Heart right ventricle (tissue), 16 donors: ENCODE data around the gene METTL21C. TPM values are rescaled to one million over a fixed set of nuclear protein-coding genes. Genes with fewer than 3 reads are reported as not detected.

Experiments used
- ATAC-seq, 8 donors: fragments of 200-7000 bp; cut with Tn5 transposase; one replicate each; pipeline ENCODE4 v1.9.1; 2020; ENCODE audit warnings: mild to moderate bottlenecking in 8 of 8, moderate library complexity in 8 of 8, moderate number of reproducible peaks in 1 of 8
- DNase-seq, 2 donors: peaks; one replicate each; pipeline ENCODE4 v3.0.0-alpha.2; 2020
- H3K27ac ChIP-seq, 10 donors: fragments of 200-600 bp; sonication (generic) in 2 of 10; one replicate each; pipeline versions ENCODE4 v1.5.0 to v1.8.0; 2020 to 2022; ENCODE audit warnings: mild to moderate bottlenecking in 3 of 10
- H3K27me3 ChIP-seq, 7 donors: fragments of 200-600 bp; one replicate each; pipeline ENCODE4 v1.8.0; 2021 to 2022; ENCODE audit warnings: mild to moderate bottlenecking in 2 of 7
- H3K36me3 ChIP-seq, 9 donors: fragments of 200-600 bp; sonication (generic) in 1 of 9; one replicate each; pipeline versions ENCODE4 v1.5.0 to v1.8.0; 2020 to 2022; ENCODE audit warnings: mild to moderate bottlenecking in 2 of 9
- H3K4me1 ChIP-seq, 9 donors: fragments of 200-600 bp; sonication (generic) in 1 of 9; one replicate each; pipeline versions ENCODE4 v1.5.0 to v1.8.0; 2020 to 2022; ENCODE audit warnings: mild to moderate bottlenecking in 4 of 9
- H3K4me3 ChIP-seq, 10 donors: fragments of 200-600 bp; sonication (generic) in 2 of 10; one replicate each; pipeline versions ENCODE4 v1.5.0 to v1.8.0; 2020 to 2022; ENCODE audit warnings: mild to moderate bottlenecking in 7 of 10, moderate library complexity in 2 of 10
- H3K9me3 ChIP-seq, 11 donors: fragments of 200-600 bp in 10 of 11; sonication (generic) in 2 of 11; one replicate each; pipeline versions ENCODE4 v1.5.0 to v1.8.0; 2013 to 2022; ENCODE audit warnings: mild to moderate bottlenecking in 2 of 11, control low read depth in 1 of 11, moderate library complexity in 1 of 11
- WGBS, 2 donors: extraction: QIAGEN DNeasy Blood & Tissue Kit; methylation state at CpG; one replicate each; pipeline ENCODE4 v1.1.7; 2013; ENCODE audit warnings: inconsistent platforms in 1 of 2; 5-methylcytosine and 5-hydroxymethylcytosine counted together
- intact Hi-C, 10 donors: fragments of 100-400 bp; cut with DNase I; formaldehyde crosslinking; loops; one replicate each; pipeline versions ENCODE4 v1.11.1 to v1.14.2; 2022
- polyA plus RNA-seq, 2 donors: library from polyadenylated mRNA; stranded (reverse); fragments of 200-250 nt; gene quantifications; one replicate each; pipeline ENCODE4 v1.2.3, GENCODE V29; 2013
- total RNA-seq, 10 donors: library from RNA; stranded (reverse); fragmentation: NEBNext Ultra II Directional in 3 of 10; extraction: Animal tissue kit (Norgen Biotek cat#: 25700) in 3 of 10; gene quantifications; one replicate each; pipeline versions ENCODE4 v1.2.1 to v1.2.4, GENCODE V29; 2021 to 2023
- TF ChIP-seq, protein P1 (sequence below), 9 donors: fragments of 200-600 bp; sonication (generic) in 2 of 9; IDR thresholded peaks; one replicate each; pipeline versions ENCODE4 v1.5.0 to v1.8.0; 2021 to 2022; ENCODE audit warnings: antibody characterized with exemption in 9 of 9, mild to moderate bottlenecking in 5 of 9, moderate library complexity in 1 of 9
- donor health status: Arrhythmogenic right ventricular cardiomyopathy.
- donor health status: ischemic (EF 13 %, LVEDD 7.1; RV severe dilation, severe dysfunction).
- donor health status: healthy with polysubstance abuse.
- donor health status: DM: no; HTN: yes; CAD: no.
- donor health status: DM: no; HTN: no; CAD: no.
- donor health status: ischemic (EF 25% LVEDD 6.9; RV normal size, moderate dysfunction).
- donor health status: ischemic (EF 25% LVEDD 5.7; RV mildly dilated, moderate dysfunction).
- donor health status: healthy.
- donor health status: DM: yes; HTN: yes; CAD: no.
- donor health status: Ischemic cardiomyopathy.
- donor health status: ischemic (EF 35%, LVEDD 5.7; RV mildly dilated, moderate dysfunction).
- donor health status: nonischemic (EF 11% LVEDD 7.7; RV severe dilation, severe dysfunction).
- donor health status: DM: yes; HTN: yes; CAD: no.
- donor health status: PGD.
- donor health status: ischemic (EF 29% LVEDD 5.4; RV normal size, mild dysfunction).
- donor health status: nonischemic (EF 23%, LVEDD 6.1; RV moderate dilation, normal function).

The METTL21C gene
- total and polyA plus RNA-seq, 12 donors = not detected

GRCh38 chr13:102726430-102726829, 31.6 kb upstream of the METTL21C start:
- ATAC-seq (no peak), DNase-seq (no peak)
- Histone ChIP-seq H3K27me3 (no peaks in the 10 kb centered on the region), H3K9me3 (peaks cover 0 to 6% (median 0%) of the 10 kb centered on the region in 11 donors), H3K27ac (no peak overlapping the region), H3K4me3 (no peak overlapping the region), H3K36me3 (no peaks in the 10 kb centered on the region), H3K4me1 (peaks cover 0 to 11% (median 0%) of the 10 kb centered on the region in 9 donors)
- 74 to 84% methylated on average over 2 of the region's 2 CpGs for WGBS, 2 donors
- intact Hi-C loops = loop anchor here in 4 of 10 donors (5.0 to 10.0 kb wide), 4 partner anchors 139 to 149 kb away; no protein-coding TSS in a partner anchor
- TF ChIP-seq, protein P1, sequence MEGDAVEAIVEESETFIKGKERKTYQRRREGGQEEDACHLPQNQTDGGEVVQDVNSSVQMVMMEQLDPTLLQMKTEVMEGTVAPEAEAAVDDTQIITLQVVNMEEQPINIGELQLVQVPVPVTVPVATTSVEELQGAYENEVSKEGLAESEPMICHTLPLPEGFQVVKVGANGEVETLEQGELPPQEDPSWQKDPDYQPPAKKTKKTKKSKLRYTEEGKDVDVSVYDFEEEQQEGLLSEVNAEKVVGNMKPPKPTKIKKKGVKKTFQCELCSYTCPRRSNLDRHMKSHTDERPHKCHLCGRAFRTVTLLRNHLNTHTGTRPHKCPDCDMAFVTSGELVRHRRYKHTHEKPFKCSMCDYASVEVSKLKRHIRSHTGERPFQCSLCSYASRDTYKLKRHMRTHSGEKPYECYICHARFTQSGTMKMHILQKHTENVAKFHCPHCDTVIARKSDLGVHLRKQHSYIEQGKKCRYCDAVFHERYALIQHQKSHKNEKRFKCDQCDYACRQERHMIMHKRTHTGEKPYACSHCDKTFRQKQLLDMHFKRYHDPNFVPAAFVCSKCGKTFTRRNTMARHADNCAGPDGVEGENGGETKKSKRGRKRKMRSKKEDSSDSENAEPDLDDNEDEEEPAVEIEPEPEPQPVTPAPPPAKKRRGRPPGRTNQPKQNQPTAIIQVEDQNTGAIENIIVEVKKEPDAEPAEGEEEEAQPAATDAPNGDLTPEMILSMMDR (IDR thresholded peaks at IDR 0.05) = no peak

- ATAC-seq = peak in 3 of 8 donors; percentile 48 to 70 (median 63)
- intact Hi-C loops = loop anchor here in 7 of 10 donors (5.0 to 10.0 kb wide), 5 partner anchors 133 to 148 kb away; no protein-coding TSS in a partner anchor
Measured at GRCh38 chr13:102724923-102725322, 30.1 kb upstream of the METTL21C start.

GRCh38 chr13:102721800-102722231, 27.0 kb upstream of the METTL21C start:
- H3K36me3 ChIP-seq = no peaks in the 10 kb centered on the region
- H3K9me3 ChIP-seq = no peaks in the 10 kb centered on the region
- no peak overlapping the region for H3K27ac ChIP-seq
- WGBS, 2 donors = 30 to 76% methylated on average over 1 of the region's 1 CpG
- TF ChIP-seq, protein P1 (IDR thresholded peaks at IDR 0.05) = no peak
- H3K27me3 ChIP-seq = no peaks in the 10 kb centered on the region
- intact Hi-C loops = loop anchor here in 4 of 10 donors (5.0 to 10.0 kb wide), 3 partner anchors 130 to 140 kb away; no protein-coding TSS in a partner anchor
- peak in 2 of 8 donors; percentile 19 to 26 for ATAC-seq
- H3K4me3 ChIP-seq = no peak overlapping the region
- DNase-seq = no peak
- H3K4me1 ChIP-seq = peaks cover 0 to 6% (median 0%) of the 10 kb centered on the region in 9 donors

More at GRCh38 chr13:102724923-102725322, 30.1 kb upstream of the METTL21C start:
- Histone ChIP-seq H3K36me3 (no peaks in the 10 kb centered on the region), H3K4me1 (peaks cover 0 to 6% (median 0%) of the 10 kb centered on the region in 9 donors), H3K9me3 (peaks cover 0 to 5% (median 0%) of the 10 kb centered on the region in 11 donors), H3K27me3 (no peaks in the 10 kb centered on the region), H3K4me3 (no peak overlapping the region), H3K27ac (no peak overlapping the region)
- TF ChIP-seq, protein P1 (IDR thresholded peaks at IDR 0.05) = peak in 7 of 9 donors; percentile 12 to 44 (median 38)
- no peak for DNase-seq
- 64 to 73% methylated on average over 6 of the region's 6 CpGs for WGBS, 2 donors

- intact Hi-C loops = no loop called here
- no peak for DNase-seq
- Histone ChIP-seq H3K4me1 (peaks cover 0 to 6% (median 0%) of the 10 kb centered on the region in 9 donors), H3K4me3 (no peak overlapping the region), H3K9me3 (peaks cover 0 to 7% (median 0%) of the 10 kb centered on the region in 11 donors), H3K36me3 (no peaks in the 10 kb centered on the region), H3K27ac (peak overlapping the region in 1 of 10 donors; percentile 8), H3K27me3 (no peaks in the 10 kb centered on the region)
- WGBS, 2 donors = 81 to 85% methylated on average over 2 of the region's 2 CpGs
- TF ChIP-seq, protein P1 (IDR thresholded peaks at IDR 0.05) = no peak
- ATAC-seq = no peak
Measured at GRCh38 chr13:102718746-102719145, 23.9 kb upstream of the METTL21C start.
